Endothelial cell of umbilical vein (primary cell): ENCODE measurements around the gene SLIRP.

Experiments used
- CTCF ChIP-seq, 2 donors: IDR thresholded peaks; 1 replicate in 1 of 2; 2 replicates in 1 of 2; pipeline ENCODE4 v1.5.1; 2011; ENCODE audit warnings: low read length in 2 of 2, mild to moderate bottlenecking in 2 of 2, moderate library complexity in 2 of 2, control low read depth in 1 of 2, inconsistent platforms in 1 of 2, low read depth in 1 of 2; ENCODE audit not compliant: insufficient read depth in 1 of 2; ENCODE audit errors: extremely low read depth in 1 of 2
- EZH2 ChIP-seq: IDR thresholded peaks from 2 replicates; pipeline ENCODE4 v1.6.1; 2012; ENCODE audit warnings: borderline replicate concordance, low read depth, mild to moderate bottlenecking, moderate library complexity, low read length, inconsistent platforms; ENCODE audit not compliant: severe bottlenecking
- MYC ChIP-seq: IDR thresholded peaks from one replicate; pipeline ENCODE4 v1.6.1; 2011; ENCODE audit warnings: mild to moderate bottlenecking, low read depth, low read length
- POLR2A ChIP-seq: IDR thresholded peaks from 2 replicates; pipeline ENCODE4 v1.6.1; 2012; ENCODE audit warnings: low read depth, mild to moderate bottlenecking, control low read depth, low read length
- TF ChIP-seq, protein P1 (sequence below): IDR thresholded peaks from 2 replicates; pipeline ENCODE4 v1.6.1; 2011; ENCODE audit not compliant: insufficient read depth, insufficient read length

DNA sequence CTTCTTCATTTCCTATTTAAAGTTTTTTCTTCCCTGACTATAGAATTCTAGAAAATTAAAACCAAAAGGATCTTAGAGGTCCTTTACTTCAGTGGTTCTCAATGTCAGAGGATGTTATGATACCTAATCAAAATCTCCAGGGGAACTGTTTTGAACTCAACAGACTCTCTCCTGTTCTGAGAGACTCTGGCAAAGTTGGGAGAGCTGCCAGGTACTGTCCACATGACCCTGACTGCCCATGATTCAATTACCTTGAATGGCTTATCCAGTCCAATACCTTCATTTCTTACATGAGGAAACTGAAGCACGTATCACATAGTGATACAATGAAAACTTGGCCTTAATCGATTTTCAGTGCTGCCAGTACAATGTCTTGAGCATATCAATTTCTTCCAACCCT is 16.6 kb upstream of the SLIRP start:
- no peak for TF ChIP-seq CTCF (IDR thresholded peaks at IDR 0.05; ENCODE audit: extremely low read depth in 1 of 2, insufficient read depth in 1 of 2, low read depth in 1 of 2, low read length in 2 of 2)
- no peak for TF ChIP-seq POLR2A
- TF ChIP-seq, protein P1, sequence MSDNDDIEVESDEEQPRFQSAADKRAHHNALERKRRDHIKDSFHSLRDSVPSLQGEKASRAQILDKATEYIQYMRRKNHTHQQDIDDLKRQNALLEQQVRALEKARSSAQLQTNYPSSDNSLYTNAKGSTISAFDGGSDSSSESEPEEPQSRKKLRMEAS, result no peak
- TF ChIP-seq MYC, result no peak
- no peak for TF ChIP-seq EZH2
